Measurements from ENCODE around the gene RAB11FIP3.
"Not testable (repeated sequence)": the region's sequence is repeated elsewhere in the genome, so short reads cannot be mapped to it uniquely, and the experiment has no call there.

RAB11FIP3 gene

DNA sequence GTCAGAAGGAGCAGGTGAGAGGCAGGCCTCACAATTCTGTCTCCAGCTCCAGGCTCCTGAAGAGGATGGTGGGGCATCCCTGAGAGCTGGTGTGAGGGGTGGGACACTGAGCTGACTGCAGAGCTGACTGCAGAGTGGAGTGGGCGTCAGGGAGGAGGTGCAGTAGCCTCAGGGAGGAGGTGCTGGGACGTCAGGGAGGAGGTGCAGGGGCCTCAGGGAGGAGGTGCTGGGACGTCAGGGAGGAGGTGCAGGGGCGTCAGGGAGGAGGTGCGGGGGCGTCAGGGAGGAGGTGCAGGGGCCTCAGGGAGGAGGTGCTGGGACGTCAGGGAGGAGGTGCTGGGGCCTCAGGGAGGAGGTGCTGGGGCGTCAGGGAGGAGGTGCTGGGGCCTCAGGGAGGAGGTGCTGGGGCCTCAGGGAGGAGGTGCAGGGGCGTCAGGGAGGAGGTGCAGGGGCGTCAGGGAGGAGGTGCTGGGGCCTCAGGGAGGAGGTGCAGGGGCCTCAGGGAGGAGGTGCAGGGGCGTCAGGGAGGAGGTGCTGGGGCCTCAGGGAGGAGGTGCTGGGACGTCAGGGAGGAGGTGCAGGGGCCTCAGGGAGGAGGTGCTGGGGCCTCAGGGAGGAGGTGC, 41.9 kb downstream of the RAB11FIP3 start:
- DNase-seq: not testable (repeated sequence)

DNA sequence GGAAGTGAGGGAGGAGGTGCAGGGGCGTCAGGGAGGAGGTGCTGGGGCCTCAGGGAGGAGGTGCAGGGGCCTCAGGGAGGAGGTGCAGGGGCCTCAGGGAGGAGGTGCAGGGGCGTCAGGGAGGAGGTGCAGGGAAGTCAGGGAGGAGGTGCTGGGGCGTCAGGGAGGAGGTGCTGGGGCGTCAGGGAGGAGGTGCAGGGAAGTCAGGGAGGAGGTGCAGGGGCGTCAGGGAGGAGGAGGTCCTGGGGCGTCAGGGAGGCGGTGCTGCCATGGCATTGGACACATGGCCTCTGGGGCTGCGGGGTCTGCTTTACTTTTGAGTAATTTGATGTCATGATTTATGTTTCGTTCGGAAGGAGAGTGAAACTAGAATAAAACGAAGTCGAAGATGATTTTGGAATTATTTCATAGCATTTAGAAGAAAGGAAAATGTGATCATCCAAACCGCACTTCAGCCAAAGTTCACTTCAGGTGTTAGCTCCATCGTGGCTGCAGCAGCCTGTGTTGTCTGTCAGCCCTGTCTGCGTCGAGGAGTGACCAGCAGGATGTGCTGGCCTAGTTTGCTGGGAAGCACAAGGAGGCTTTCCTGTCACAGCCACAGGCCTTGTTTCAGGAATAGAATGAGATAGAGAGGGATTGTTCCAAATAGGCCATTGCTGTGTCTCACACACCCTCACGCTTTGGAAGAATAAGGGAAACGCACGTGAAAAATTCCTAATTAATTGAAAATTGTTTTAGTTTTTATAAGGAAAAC, 42.8 kb downstream of the RAB11FIP3 start:
- DNase-seq: peak in 1 of 5 experiments; percentile 19

GRCh38 chr16:469459-469858, 44.0 kb downstream of the RAB11FIP3 start:
- DNase-seq: not testable (repeated sequence)

- DNase-seq: no peak
Observed at GRCh38 chr16:470418-470817, 45.0 kb downstream of the RAB11FIP3 start.

GRCh38 chr16:471353-472198, 46.1 kb downstream of the RAB11FIP3 start:
- no peak for DNase-seq

DNA sequence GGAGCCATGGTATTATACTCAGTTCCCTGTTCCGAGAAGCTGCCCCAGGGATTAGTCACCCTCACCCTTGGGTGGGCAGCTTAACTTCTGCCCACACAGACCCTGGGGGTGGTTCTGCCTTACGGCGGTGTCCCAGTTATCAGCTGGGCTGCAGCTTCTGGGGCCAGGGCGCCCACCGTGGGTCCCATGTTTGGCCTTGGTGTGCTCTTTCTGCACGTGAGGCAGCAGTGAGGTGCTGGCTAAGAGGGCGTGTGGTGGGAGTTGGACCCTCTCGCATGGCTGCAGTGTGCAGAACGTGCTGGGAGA, 46.7 kb downstream of the RAB11FIP3 start:
- no peak for DNase-seq

DNA sequence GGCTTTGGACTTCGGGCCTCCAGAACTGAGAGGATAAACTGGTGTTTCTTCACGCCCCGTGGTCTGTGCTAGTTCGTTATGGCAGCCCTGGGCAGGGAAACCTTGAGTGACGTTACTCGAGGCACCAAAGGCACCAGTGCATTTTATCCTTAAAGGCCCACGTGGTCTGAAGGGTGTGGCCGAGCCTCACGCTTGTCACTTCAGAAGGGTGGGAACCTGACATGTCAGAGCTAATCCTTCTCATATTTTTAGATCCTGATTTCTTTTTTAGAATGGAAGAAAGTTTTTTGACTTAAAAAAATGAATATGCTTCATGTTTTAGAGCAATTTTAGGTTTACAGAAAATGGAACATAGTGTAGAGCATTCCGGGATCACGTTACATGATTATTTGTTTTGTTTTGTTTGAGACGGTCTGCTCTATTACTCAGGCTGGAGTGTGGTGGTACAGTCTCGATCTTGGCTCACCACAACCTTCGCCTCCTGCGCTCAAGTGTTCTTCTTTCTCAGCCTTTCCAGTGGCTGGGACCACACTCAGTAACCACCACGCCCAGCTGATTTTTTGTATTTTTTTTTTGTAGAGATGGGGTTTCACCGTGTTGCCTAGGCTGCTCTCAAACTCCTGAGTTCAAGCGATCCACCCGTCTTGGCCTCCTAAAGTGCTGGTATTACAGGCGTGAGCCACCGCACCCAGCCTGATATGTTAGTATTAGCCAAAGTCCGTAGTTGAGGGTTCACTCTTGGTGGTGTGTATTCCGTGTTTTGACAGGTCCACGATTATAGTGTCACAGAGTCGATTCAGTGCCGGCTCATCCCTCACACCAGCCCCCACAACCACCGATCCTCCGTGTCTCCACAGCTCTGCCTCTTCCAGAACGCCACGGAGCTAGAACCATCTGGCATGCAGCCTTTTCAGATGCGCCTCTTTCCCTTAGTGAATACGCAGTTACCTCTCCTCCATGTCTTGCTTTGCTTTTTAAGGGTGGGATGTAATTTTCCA, 47.9 kb downstream of the RAB11FIP3 start:
- DNase-seq: no peak

- no peak for DNase-seq
Observed at GRCh38 chr16:474420-475122, 49.1 kb downstream of the RAB11FIP3 start.

- DNase-seq: no peak
Observed at GRCh38 chr16:476039-476438, 50.6 kb downstream of the RAB11FIP3 start.

- no peak for DNase-seq
Observed at GRCh38 chr16:477301-478157, 52.1 kb downstream of the RAB11FIP3 start.

DNA sequence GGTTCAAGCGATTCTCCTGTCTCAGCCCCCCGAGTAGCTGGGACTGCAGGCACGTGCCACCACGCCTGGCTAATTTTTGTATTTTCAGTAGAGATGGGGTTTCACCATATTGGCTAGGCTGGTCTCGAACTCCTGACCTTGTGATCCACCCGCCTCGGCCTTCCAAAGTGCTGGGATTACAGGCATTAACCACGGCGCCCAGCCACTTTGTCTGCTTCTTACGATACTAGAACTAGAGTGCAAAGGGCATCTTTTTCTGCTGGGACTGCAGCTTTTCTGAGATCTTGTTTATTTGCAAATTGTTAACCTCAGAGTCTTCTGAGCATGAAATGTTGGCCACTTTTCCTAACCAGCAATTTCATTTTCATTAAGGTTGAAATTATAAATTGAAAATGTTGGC, 52.8 kb downstream of the RAB11FIP3 start:
- DNase-seq: not testable (repeated sequence)

- no peak for DNase-seq
Observed at GRCh38 chr16:482468-483185, 57.2 kb downstream of the RAB11FIP3 start.

DNA sequence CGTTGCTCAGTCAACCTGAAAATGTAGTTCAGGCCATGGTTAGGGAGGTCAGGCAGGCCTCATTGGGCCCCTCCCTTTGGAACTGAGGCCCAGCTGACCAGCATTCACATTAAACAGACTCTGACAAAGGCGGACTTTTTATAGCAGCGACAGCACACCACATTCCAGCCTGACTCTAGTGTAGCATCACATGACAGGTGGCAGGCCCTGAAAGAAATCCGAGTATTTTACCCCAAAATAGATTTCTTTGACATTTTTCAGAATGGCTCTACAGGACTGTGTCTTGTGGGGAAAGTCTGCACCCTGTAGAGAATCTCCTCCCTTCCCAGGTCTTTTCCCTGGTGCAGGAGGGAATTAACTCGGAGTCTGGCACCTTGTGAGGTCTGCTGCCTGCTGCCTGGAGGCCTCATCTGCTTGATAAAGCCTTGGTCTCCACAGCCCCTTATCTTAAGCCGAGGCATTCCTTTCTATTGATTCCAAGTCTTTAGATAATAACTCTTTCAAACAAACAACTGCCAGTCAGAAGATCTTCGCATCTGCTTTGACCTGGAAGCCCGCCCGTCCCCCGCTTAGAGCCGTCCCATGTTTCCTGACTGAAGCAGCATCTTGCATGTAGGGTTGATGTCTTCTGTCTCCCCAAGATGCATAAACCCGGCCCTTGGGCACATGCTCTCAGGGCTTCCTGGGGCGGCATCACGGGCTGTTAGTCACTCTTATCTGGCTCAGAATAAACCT, 58.1 kb downstream of the RAB11FIP3 start:
- DNase-seq: no peak

- DNase-seq: no peak
Observed at GRCh38 chr16:489606-490005, 64.2 kb downstream of the RAB11FIP3 start.

DNA sequence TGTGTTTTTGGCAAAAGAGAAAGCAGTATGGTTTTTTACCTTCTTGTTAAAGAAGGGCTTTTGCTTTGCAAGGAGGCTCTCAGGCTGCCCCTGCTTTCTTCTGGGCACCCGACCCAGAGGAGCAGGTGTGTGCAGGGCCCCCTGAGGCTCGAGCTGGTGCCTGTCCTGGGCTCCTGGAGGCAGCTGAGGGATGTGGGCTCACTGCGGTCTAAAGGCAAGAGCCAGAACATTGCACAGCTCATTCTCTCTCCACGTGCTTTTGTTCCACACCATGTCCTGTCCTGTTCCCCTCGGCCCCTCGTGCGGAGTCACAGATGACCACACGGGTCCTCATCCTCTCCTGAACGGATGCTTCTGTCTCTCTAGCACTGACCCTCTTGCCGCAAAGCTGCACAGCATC, 65.3 kb downstream of the RAB11FIP3 start:
- no peak for DNase-seq

GRCh38 chr16:491220-491919, 65.9 kb downstream of the RAB11FIP3 start:
- no peak for DNase-seq

DNA sequence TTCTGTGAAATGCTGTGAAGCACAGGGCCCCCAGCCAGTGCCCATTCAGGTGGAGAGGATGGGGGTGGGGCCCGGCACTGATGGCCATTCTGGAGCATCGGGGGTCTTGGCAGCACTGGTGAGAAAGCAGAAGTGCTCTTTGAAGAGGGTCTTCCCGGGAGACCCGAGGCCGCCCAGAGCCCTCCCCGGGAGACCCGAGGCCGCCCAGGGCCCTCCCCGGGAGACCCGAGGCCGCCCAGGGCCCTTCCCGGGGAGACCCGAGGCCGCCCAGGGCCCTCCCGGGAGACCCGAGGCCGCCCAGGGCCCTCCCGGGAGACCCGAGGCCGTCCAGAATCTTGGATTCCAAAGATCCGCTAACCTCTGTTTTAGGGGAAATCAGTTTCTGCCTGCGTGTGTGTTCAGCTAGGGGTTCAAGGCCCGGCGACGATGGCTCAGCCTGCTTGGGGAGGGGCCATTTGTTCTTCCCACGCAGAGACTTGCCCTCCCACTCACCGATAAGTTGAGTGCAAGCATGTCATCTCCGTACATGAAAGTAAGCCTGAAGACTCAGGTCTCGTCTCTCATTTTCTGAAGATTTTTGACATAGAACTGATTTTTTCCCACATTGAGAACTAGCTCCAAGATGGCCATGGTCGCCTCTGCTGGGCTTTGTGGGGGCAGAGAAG, 66.9 kb downstream of the RAB11FIP3 start:
- DNase-seq: no peak

- DNase-seq: not testable (repeated sequence)
Observed at GRCh38 chr16:494676-495075, 69.2 kb downstream of the RAB11FIP3 start.
